Putamen (tissue), 1 donor: Measurements from ENCODE around the gene SH2D4B.
"Not testable (repeated sequence)": the region's sequence is repeated elsewhere in the genome, so short reads cannot be mapped to it uniquely, and the experiment has no call there.

Experiments
- DNase-seq: peaks from one replicate; pipeline ENCODE4 v3.0.0-alpha.2; 2016; ENCODE audit warnings: low spot score

SH2D4B gene

DNA sequence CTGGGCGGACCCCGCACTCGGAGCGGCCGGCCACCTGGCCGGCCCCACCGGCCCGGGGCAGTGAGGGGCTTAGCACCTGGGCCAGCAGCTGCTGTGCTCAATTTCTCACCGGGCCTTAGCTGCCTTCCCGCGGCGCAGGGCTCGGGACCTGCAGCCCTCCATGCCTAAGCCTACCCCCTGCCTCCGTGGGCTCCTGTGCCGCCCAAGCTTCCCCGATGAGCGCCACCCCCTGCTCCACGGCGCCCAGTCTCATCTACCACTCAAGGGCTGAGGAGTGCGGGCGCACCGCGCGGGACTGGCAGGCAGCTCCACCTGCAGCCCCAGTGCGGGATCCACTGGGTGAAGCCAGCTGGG is 5.6 kb downstream of the SH2D4B start:
- not testable (repeated sequence) for DNase-seq

DNA sequence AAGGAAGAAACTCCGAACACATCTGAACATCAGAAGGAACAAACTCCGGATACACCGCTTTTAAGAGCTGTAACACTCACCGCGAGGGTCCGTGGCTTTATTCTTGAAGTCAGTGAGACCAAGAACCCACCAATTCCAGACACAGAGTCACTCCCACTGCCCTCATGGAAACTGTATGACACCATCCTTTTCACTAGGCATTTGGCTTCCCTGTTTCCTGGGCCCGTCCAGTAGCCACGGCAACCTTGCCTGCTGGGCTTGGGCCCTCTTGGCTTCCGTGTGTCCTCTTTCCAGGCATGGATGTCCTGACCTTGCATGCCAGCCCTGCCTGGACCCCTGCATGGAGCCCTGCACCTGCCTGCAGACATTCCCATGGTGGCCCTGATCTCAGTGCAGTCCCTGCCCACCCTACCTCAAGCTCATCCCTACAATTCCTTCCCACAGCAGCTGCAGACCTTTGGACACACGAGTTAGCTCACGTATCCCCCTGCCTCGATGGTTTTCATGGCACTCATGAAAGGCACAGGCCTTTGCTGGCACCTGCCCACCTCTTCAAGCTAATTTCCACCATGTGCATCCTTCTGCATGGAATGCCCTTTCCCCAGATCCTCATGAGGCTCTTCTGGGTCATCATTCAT is 6.7 kb downstream of the SH2D4B start:
- no peak for DNase-seq

DNA sequence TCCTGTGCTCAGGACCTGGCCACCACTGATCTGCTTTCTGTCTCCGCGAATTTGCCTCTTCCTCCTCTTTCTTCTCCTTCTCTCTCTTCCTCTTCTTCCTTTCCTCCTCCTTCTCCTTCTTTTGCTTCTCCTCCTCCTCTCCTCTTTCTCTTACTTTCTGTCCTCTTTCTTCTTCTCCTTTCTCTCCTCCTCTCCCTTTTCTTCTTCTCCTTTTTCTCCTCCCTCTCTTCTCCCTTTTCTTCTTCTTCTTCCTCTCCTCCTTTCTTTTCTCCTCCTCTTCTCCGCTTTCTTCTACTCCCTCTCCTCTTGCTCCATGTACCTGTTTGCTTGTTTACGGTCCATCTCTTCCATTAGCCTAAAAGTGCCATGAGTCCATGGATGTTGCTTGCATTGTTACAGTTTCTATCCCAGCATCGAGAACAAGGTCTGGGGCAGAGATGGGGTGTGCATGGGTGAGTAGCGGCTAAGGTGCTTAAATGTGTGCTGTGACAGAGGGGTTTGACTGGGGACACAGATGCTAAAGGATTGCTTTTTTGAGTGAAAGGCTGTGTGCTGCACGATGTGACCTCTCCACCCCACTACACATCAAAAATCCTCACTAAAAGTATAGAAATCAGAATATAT is 7.7 kb downstream of the SH2D4B start:
- no peak for DNase-seq

GRCh38 chr10:80552151-80552646 is 14.5 kb downstream of the SH2D4B start:
- DNase-seq = no peak

DNA sequence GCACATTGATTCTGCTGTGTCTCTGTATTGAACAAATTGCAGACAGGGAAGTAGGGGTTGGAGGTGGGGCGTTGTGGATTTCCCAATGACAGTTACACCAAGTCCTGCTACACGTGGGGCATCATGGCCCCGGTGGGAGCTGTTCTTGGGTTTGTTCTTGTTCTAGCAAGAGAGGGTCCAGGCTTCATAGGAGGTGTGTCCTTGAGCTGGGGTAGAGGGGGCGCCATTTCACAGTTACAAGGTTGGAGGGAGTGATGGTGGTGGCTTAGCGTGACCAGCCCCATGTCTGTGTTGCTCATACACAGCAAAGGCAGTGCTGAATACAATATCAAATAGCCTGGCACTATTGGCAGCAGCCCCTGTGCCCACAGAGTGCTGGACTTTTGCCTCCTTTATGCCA is 15.7 kb downstream of the SH2D4B start:
- DNase-seq = no peak

GRCh38 chr10:80554050-80554449 is 16.3 kb downstream of the SH2D4B start:
- no peak for DNase-seq

DNA sequence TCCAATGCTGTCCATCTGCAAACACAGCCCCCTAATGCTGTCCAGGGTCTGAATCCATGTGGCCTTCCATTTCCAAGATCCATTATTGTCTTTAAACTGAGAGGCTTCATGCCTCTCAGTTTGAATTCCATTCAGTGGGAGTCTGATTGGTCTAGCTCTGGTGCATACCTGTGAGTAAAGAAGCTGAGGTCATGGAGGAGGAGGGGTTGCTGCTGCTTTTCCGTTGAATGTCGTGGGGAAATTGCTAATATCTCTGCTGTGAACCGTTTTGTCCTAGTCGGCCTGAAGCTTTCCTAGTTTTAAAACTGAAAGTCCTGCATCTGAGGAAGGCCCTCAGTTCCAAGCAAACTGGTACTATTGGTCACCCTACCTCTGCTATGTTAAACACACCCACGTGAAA is 17.7 kb downstream of the SH2D4B start:
- DNase-seq = no peak

DNA sequence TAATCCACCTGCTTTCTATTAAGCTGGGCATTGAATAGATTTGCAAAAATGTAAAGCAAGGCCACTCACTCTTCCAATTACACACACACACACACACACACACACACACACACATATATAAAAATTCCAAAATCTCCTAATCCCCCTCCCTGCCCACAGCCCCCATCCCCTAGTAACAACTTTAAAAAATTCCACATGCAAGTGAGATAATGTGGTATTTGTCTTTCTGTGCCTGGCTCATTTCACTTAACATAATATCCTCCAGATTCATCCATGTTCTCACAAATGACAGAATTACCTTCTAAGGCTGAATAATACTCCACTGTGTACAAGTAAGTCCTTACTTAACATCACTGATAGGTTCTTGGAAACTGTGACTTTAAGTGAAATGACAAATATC is 24.2 kb downstream of the SH2D4B start:
- DNase-seq = no peak

DNA sequence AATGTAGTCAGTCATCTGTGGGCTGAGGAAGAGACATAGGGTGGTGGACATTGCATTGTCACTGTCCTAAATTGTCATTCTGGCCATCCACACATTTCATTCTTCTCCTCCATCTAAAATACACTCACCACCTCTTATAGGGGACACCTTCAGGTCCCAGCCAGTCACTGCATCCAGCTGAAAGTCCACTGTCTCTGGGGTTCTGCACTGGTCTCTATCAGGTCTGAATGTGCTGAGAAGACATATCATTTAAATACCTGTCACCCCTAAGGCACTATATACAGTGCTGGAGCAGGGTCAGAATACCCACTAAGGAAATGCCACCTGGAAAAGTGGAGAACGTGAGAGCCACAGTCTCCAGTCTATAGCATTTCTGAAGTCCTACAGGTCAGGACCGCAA is 29.6 kb downstream of the SH2D4B start:
- no peak for DNase-seq

DNA sequence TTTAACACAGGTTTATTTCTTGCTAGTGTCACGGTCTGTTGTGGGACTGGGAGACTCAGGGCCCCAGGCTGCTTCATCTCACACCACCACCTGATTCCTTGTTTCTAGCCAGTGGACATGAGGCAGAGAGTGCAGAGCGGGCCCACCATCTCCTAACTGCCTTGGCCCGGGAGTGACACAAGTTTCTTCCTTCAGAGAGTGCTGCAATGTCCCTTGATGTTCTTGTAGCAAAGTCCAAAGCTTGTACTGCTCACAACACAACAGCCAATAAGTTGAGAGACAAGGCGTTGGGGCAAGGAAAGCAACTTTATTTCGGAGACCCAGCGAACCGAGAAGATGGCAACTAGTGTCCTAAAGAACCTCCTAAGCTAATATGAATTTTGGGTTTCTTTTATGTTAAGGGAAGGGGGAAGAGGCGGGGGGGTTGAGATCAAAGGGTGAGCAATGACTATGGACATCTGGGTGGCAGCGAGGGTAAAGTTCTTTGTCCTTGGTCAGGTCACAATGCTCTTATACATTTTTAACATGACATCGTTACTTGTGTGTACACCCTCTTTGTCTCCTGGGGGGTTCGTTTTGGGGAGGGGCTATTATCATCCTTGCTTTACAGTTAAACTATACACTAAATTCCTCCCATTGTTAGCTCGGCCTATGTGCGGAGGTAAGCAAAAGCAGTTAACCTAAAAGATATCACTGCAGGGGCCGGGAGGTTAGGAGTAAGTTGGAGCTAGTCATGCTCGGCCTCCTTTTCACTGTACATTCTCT is 31.6 kb downstream of the SH2D4B start:
- DNase-seq = no peak

- DNase-seq = no peak
Observed at GRCh38 chr10:80571352-80571751, 33.6 kb downstream of the SH2D4B start.

DNA sequence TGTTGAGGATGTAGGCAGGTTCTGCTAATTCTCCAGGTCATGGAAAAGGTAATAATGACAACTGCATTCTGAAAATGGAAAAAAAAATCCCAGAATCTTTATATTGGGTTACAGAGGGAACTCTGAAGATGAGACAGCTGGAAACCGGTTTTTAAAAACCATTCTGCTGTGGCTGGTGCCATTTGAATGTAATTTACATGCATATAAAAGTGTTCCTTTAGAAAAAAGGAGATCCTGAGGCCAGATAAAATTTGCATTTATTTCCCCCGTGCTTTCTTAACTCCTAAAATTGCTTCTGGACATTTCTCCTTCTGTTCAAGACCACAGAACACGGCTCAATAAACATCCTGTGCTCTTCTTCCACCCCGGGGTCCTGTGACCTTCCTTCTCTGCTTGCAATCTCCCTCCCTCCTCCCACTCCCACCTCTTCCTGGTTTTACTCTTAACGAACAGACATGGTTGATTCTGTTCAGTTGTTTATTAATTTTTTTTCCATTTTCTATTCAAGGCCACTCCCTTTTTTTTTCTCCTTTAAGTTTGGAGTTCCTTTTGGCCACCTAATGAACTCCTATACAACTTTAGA is 41.6 kb downstream of the SH2D4B start:
- DNase-seq = no peak

- DNase-seq = no peak
Observed at GRCh38 chr10:80579849-80580637, 42.3 kb downstream of the SH2D4B start.

GRCh38 chr10:80580638-80581468 is 43.2 kb downstream of the SH2D4B start:
- no peak for DNase-seq

- DNase-seq = no peak
Observed at GRCh38 chr10:80581469-80581835, 43.8 kb downstream of the SH2D4B start.

DNA sequence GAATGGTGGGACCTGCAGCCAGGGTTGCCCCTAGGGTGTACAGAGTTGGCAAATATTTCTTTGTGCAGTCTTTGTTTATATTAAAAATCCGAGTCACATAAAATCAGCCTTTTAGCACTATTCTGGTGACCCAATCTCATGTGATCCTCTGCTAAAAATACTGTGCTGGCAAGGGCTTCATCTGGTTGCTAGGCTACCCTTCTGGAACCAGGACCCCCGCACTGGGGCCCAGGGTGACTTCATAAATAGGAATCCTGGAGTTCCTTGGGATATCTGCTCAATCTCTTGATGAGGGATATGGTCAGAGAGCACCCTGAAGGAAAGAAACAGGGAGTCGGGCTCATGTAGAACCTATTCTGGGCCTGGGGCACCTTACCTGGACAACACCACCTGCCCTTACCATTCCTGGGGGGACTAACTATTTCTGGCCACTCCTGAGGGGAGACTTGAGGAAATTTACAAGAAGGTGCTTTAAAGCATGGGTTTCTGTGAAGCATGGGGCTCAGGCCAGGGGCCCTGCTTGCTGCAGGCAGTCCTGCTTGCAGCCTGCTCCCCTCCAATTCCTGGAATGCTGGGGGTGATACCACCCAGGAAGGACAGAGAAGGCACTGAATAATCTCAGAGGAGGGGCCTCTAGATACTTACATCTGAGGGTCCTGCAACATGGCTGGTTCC is 44.7 kb downstream of the SH2D4B start:
- DNase-seq = no peak

- no peak for DNase-seq
Observed at GRCh38 chr10:80583685-80584084, 46.0 kb downstream of the SH2D4B start.

- DNase-seq = no peak
Observed at GRCh38 chr10:80585812-80586211, 48.1 kb downstream of the SH2D4B start.

- no peak for DNase-seq
Observed at GRCh38 chr10:80588546-80588945, 50.8 kb downstream of the SH2D4B start.

- no peak for DNase-seq
Observed at GRCh38 chr10:80589726-80590373, 52.1 kb downstream of the SH2D4B start.
